Stimulated activated CD8-positive, alpha-beta memory T cell treated with anti-CD3 and anti-CD28 coated beads, Interleukin-7, amount 100 ng/mL, for 48 hours (primary cell): ENCODE measurements around the gene TBC1D22A.

ENCODE experiments used
- DNase-seq, 2 donors: peaks; one replicate each; pipeline ENCODE4 v3.0.0-alpha.2; 2020; ENCODE audit warnings: low read depth in 1 of 2; ENCODE audit errors: extremely low read depth in 1 of 2

Gene TBC1D22A

GRCh38 chr22:46917771-46918101 is 155.3 kb downstream of the TBC1D22A start:
- DNase-seq, result no peak

- DNase-seq, result no peak
These were observed 155.7 kb downstream of the TBC1D22A start for GRCh38 chr22:46918197-46918596.

- DNase-seq, result no peak
These were observed 159.6 kb downstream of the TBC1D22A start for GRCh38 chr22:46922037-46922436.

GRCh38 chr22:46923394-46923793 is 160.9 kb downstream of the TBC1D22A start:
- no peak for DNase-seq

GRCh38 chr22:46925818-46926217 is 163.4 kb downstream of the TBC1D22A start:
- no peak for DNase-seq

GRCh38 chr22:46929046-46929709 is 166.7 kb downstream of the TBC1D22A start:
- DNase-seq, result no peak

- DNase-seq, result no peak
These were observed 167.3 kb downstream of the TBC1D22A start for GRCh38 chr22:46929710-46930204.

- no peak for DNase-seq
These were observed 169.0 kb downstream of the TBC1D22A start for GRCh38 chr22:46931414-46931813.

GRCh38 chr22:46931881-46932280 is 169.4 kb downstream of the TBC1D22A start:
- DNase-seq, result no peak

GRCh38 chr22:46933040-46933930 is 170.8 kb downstream of the TBC1D22A start:
- no peak for DNase-seq

- DNase-seq, result no peak
These were observed 171.8 kb downstream of the TBC1D22A start for GRCh38 chr22:46934172-46934745.

GRCh38 chr22:46934746-46935491 is 172.5 kb downstream of the TBC1D22A start:
- DNase-seq, result peak; percentile 8 to 51

- DNase-seq, result no peak
These were observed 173.3 kb downstream of the TBC1D22A start for GRCh38 chr22:46935506-46936377.

GRCh38 chr22:46936378-46936903 is 174.0 kb downstream of the TBC1D22A start:
- DNase-seq, result no peak

- no peak for DNase-seq
These were observed 174.7 kb downstream of the TBC1D22A start for GRCh38 chr22:46937185-46937584.

- no peak for DNase-seq
These were observed 175.5 kb downstream of the TBC1D22A start for GRCh38 chr22:46937939-46938338.

- DNase-seq, result no peak
These were observed 179.7 kb downstream of the TBC1D22A start for GRCh38 chr22:46941968-46942798.

- DNase-seq, result no peak
These were observed 180.6 kb downstream of the TBC1D22A start for GRCh38 chr22:46942799-46943785.
